GM19025 (cell line): ENCODE measurements around the gene MGAT5B.

Source experiments
- ATAC-seq: cut with Tn5 transposase; IDR thresholded peaks from one replicate; pipeline ENCODE4 v1.9.1; 2021; ENCODE audit warnings: mild to moderate bottlenecking, low read depth, moderate library complexity; ENCODE audit not compliant: unreplicated experiment

MGAT5B gene

DNA sequence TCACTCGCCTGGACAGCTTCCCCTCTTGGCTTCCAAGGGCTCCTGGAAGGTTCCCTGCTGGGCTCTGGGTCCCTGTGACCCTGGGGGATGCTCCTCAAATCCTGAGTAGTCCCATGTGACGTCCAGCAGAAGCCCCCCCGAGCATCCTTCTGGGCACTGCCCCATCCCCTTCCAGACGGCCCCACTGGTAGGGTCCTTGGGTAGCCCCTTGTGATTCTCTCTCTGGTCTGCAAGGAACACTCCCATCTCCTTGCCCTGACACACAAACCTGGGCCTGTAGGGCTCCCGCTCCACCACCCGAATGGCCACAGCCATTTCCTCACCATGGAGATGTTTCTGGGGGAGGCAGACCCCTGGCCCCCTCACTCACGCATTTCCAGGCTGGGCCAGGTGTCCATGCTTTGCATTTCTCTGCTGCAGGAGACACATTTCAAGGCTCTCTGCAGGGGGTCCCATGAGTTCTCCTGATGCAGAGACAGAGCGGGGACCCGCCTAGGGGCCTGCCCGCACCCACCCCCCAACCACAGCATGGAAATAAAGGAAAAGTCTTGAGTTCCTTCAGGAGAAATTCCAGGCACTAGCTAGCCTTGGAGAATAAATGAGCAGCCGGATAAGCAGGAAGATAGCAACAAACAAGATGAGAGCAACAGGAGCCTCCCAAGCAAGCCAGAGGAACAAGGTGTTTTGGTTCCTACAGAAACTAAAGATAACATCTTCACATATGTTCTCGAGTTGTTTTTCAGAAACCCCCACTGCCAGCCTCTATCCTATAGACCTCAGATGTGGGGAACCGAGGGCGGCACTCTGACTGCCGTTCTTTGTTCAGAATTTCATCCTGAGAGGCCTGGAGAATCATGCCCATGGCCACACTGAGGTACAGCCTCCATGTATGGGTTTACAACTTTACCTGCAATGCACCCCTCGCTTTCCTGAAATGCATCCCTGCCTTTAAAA lies 128.8 kb downstream of the MGAT5B start:
- no peak for ATAC-seq

DNA sequence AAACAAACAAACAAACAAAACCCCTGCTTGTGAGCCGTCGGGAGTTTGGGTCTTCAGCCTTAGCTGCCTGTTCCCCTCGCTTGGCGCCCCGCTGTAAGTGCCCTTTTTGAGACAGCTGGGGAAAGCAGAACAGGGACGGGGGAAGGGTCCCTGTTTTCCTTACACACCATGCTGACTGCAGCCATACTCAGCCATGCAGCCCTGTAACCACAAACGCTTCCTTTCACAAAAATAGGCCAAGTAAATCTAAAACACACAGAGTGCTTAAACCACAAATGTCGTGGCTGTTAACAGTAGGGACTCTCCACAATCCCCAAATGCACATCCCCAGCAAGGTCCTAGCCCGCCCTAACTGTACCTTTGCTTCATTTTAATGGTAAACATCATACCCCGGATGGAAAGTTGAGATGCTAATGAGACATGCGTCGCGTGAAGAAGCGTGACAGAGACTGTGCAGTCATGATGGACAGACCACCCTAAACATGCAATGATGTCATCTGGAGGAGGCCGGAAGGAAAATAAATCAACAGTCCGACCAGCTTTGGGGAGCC lies 129.9 kb downstream of the MGAT5B start:
- ATAC-seq: peak; percentile 57

DNA sequence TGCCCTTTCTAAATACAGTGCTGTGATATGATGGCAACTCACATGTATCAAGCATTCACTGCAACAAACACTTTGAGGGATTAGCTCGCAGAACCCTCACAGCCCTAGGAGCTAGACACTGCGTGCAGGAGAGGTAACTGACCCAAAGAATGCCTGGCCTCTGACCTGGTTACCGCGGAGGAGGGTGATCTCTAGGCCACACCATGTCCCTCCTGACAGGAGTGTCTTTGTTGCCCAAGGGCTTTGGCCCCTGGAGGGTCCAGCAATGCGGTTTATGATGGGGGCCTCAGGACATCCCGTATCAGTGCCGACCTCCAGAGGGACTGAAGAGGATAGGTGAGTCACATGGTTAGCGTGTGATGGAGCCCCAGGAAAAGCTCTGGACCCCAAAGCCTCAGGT lies 130.6 kb downstream of the MGAT5B start:
- ATAC-seq: no peak
